Endodermal cell (in vitro differentiated cells): ENCODE results near the gene AUTS2. TPM values are rescaled to one million over a fixed set of nuclear protein-coding genes. Genes with fewer than 3 reads are reported as not detected.

Experiments used
- DNase-seq: peaks from one replicate; pipeline ENCODE4 v3.0.0-alpha.2; 2017
- H3K27ac ChIP-seq: 2 replicates; pipeline ENCODE4 v1.5.1; 2013; ENCODE audit warnings: mild to moderate bottlenecking, low read depth, low read length, moderate library complexity
- H3K27me3 ChIP-seq: 2 replicates; pipeline ENCODE4 v1.6.1; 2013; ENCODE audit warnings: mild to moderate bottlenecking, low read length, moderate library complexity; ENCODE audit not compliant: insufficient read depth, control insufficient read depth, poor library complexity, severe bottlenecking
- H3K36me3 ChIP-seq: 2 replicates; pipeline ENCODE4 v1.7.0; 2013; ENCODE audit warnings: mild to moderate bottlenecking, low read length, moderate library complexity; ENCODE audit not compliant: control insufficient read depth, insufficient read depth
- H3K4me1 ChIP-seq: one replicate; pipeline ENCODE4 v1.7.0; 2013; ENCODE audit warnings: low read length; ENCODE audit not compliant: control insufficient read depth, insufficient read depth
- H3K4me3 ChIP-seq: 2 replicates; pipeline ENCODE4 v1.5.1; 2013; ENCODE audit warnings: mild to moderate bottlenecking, low read length, moderate library complexity
- H3K9ac ChIP-seq: 2 replicates; pipeline ENCODE4 v1.6.1; 2013; ENCODE audit warnings: mild to moderate bottlenecking, low read length, moderate library complexity; ENCODE audit not compliant: poor library complexity, severe bottlenecking; ENCODE audit errors: extremely low read depth
- H3K9me3 ChIP-seq: 2 replicates; pipeline ENCODE4 v1.6.1; 2013; ENCODE audit warnings: mild to moderate bottlenecking, low read length, moderate library complexity; ENCODE audit not compliant: control insufficient read depth
- H3K27ac Mint-ChIP-seq: 2 replicates; pipeline ENCODE4 v1.8.0; 2020; ENCODE audit warnings: mixed read lengths
- H3K27me3 Mint-ChIP-seq: 2 replicates; pipeline ENCODE4 v1.8.0; 2021; ENCODE audit warnings: mild to moderate bottlenecking, mixed read lengths; ENCODE audit not compliant: insufficient read depth
- H3K36me3 Mint-ChIP-seq: 2 replicates; pipeline ENCODE4 v1.8.0; 2020; ENCODE audit warnings: low read depth, mixed read lengths
- H3K4me1 Mint-ChIP-seq: 2 replicates; pipeline ENCODE4 v1.8.0; 2020; ENCODE audit warnings: mixed read lengths
- H3K4me3 Mint-ChIP-seq: 2 replicates; pipeline ENCODE4 v1.8.0; 2020; ENCODE audit warnings: mild to moderate bottlenecking, moderate library complexity, mixed read lengths
- H3K9me3 Mint-ChIP-seq: 2 replicates; pipeline ENCODE4 v1.8.0; 2020; ENCODE audit warnings: mild to moderate bottlenecking, mixed read lengths
- WGBS, 2 experiments: methylation state at CpG; one replicate each; pipeline versions ENCODE4 v1.1.5 to v1.1.7; 2013; ENCODE audit warnings: missing lambda C conversion rate in 2 of 2, mixed read lengths in 1 of 2; ENCODE audit not compliant: insufficient coverage in 1 of 2, insufficient read length in 1 of 2; 5-methylcytosine and 5-hydroxymethylcytosine counted together
- total RNA-seq, 2 donors: library from RNA; stranded (reverse); fragmentation: NEBNext Ultra II Directional in 1 of 2; extraction: Animal tissue kit (Norgen Biotek cat#: 25700) in 1 of 2; gene quantifications; 2 replicates in 1 of 2; 3 replicates in 1 of 2; pipeline ENCODE4 v1.2.1, GENCODE V29; 2021
- TF ChIP-seq, protein P1 (sequence below): fragments of 200-600 bp; sonication (generic); conservative IDR thresholded peaks from 2 replicates; pipeline ENCODE4 v1.5.0; 2021; ENCODE audit warnings: antibody characterized with exemption, mild to moderate bottlenecking

Gene AUTS2
- total RNA-seq, 2 donors from 2014 or later, result 76.8 to 106 TPM

DNA sequence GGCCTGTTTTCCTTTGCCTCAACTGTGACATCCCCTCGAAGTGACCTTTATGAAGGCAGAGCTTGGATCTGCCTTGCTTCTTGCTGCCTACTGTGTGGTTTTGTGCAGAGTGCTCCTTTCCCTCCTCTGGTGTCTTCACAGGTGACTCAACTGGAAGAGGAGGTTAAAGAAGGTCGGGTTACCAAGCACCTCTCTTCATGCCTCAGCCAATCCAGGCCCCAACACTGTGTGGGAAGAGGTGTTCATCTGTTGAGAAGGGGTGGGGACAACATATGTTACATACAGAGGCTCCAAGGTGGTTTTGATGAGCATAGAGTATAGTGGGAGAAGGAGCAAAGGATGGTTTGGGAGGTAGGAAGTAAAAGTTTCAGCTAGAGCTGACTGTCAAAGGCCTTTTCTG is 155.7 kb downstream of the AUTS2 start:
- WGBS, 2 experiments, result 43 to 75% methylated on average over 1 to 2 of the region's 2 CpGs
- Mint-ChIP-seq H3K4me3 (no peak overlapping the region), H3K36me3 (no peaks in the 10 kb centered on the region), H3K27me3 (no peaks in the 10 kb centered on the region), H3K9me3 (no peaks in the 10 kb centered on the region), H3K27ac (no peak overlapping the region), H3K4me1 (peaks cover 78% of the 10 kb centered on the region)
- Histone ChIP-seq H3K9me3 (no peaks in the 10 kb centered on the region), H3K27me3 (no peaks in the 10 kb centered on the region), H3K9ac (no peak overlapping the region), H3K4me1 (peaks cover 51% of the 10 kb centered on the region), H3K36me3 (no peaks in the 10 kb centered on the region), H3K27ac (no peak overlapping the region), H3K4me3 (no peak overlapping the region)
- DNase-seq, result no peak
- TF ChIP-seq, protein P1, sequence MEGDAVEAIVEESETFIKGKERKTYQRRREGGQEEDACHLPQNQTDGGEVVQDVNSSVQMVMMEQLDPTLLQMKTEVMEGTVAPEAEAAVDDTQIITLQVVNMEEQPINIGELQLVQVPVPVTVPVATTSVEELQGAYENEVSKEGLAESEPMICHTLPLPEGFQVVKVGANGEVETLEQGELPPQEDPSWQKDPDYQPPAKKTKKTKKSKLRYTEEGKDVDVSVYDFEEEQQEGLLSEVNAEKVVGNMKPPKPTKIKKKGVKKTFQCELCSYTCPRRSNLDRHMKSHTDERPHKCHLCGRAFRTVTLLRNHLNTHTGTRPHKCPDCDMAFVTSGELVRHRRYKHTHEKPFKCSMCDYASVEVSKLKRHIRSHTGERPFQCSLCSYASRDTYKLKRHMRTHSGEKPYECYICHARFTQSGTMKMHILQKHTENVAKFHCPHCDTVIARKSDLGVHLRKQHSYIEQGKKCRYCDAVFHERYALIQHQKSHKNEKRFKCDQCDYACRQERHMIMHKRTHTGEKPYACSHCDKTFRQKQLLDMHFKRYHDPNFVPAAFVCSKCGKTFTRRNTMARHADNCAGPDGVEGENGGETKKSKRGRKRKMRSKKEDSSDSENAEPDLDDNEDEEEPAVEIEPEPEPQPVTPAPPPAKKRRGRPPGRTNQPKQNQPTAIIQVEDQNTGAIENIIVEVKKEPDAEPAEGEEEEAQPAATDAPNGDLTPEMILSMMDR, result no peak

GRCh38 chr7:69754476-69754875 is 156.2 kb downstream of the AUTS2 start:
- Histone ChIP-seq H3K9ac (no peak overlapping the region), H3K4me3 (no peak overlapping the region), H3K27ac (no peak overlapping the region), H3K36me3 (no peaks in the 10 kb centered on the region), H3K27me3 (no peaks in the 10 kb centered on the region), H3K9me3 (no peaks in the 10 kb centered on the region), H3K4me1 (peaks cover 48% of the 10 kb centered on the region)
- H3K27ac Mint-ChIP-seq, result no peak overlapping the region
- H3K27me3 Mint-ChIP-seq, result no peaks in the 10 kb centered on the region
- no peaks in the 10 kb centered on the region for H3K9me3 Mint-ChIP-seq
- H3K4me3 Mint-ChIP-seq, result no peak overlapping the region
- WGBS, 2 experiments, result 65 to 93% methylated on average over 2 to 3 of the region's 3 CpGs
- no peak for DNase-seq
- TF ChIP-seq, protein P1, result no peak
- H3K36me3 Mint-ChIP-seq, result no peaks in the 10 kb centered on the region
- H3K4me1 Mint-ChIP-seq, result peaks cover 73% of the 10 kb centered on the region

DNA sequence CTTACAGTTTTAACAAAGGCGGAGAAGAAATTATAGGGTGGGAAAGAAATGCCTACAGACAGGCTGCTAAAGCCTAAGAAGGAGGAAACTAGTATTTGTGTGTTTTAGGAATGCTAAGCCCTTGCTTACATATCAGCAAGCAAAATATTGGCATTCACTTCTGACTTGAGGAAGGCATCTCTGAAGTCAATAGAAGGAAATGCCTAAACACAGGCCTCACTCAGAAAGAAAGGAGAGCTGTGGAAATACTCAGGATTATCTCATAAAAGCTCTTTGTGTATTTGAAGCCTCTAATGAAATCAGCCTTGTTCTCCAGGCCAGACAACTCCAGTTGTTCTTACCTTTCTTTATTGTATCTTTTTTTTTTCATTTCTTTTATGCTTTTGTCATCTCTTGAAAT is 158.0 kb downstream of the AUTS2 start:
- Histone ChIP-seq H3K36me3 (no peaks in the 10 kb centered on the region), H3K9me3 (no peaks in the 10 kb centered on the region), H3K27me3 (no peaks in the 10 kb centered on the region), H3K9ac (no peak overlapping the region), H3K27ac (no peak overlapping the region), H3K4me3 (peak overlapping the region; percentile 19), H3K4me1 (peaks cover 48% of the 10 kb centered on the region)
- Mint-ChIP-seq H3K27ac (no peak overlapping the region), H3K4me1 (peaks cover 66% of the 10 kb centered on the region), H3K9me3 (no peaks in the 10 kb centered on the region), H3K27me3 (no peaks in the 10 kb centered on the region), H3K4me3 (no peak overlapping the region), H3K36me3 (no peaks in the 10 kb centered on the region)
- DNase-seq, result no peak
- TF ChIP-seq, protein P1, result no peak
- 100% methylated on average over 1 of the region's 1 CpG for WGBS, 2 experiments
